Parathyroid adenoma (tissue), 2 donors: ENCODE measurements around the gene PPP2R5C.

Source experiments
- H2AFZ ChIP-seq: fragments of 300-600 bp; sonication (generic); one replicate; pipeline ENCODE4 v1.7.0; 2017; ENCODE audit warnings: antibody characterized with exemption, mild to moderate bottlenecking
- H3K27ac ChIP-seq: fragments of 300-600 bp; sonication (generic); one replicate; pipeline ENCODE4 v1.7.0; 2017
- H3K27me3 ChIP-seq: fragments of 300-600 bp; sonication (generic); one replicate; pipeline ENCODE4 v1.7.0; 2017; ENCODE audit warnings: low read length; ENCODE audit not compliant: control insufficient read depth, insufficient read depth
- H3K36me3 ChIP-seq: fragments of 300-600 bp; sonication (generic); one replicate; pipeline ENCODE4 v1.7.0; 2017; ENCODE audit warnings: low read length; ENCODE audit not compliant: control insufficient read depth, insufficient read depth
- H3K4me1 ChIP-seq: fragments of 300-600 bp; sonication (generic); one replicate; pipeline ENCODE4 v1.7.0; 2017; ENCODE audit warnings: control low read depth
- H3K4me2 ChIP-seq: fragments of 300-600 bp; sonication (generic); one replicate; pipeline ENCODE4 v1.7.0; 2017; ENCODE audit warnings: low read length
- H3K4me3 ChIP-seq: fragments of 300-600 bp; sonication (generic); one replicate; pipeline ENCODE4 v1.7.0; 2017; ENCODE audit warnings: low read depth, low read length
- H3K79me2 ChIP-seq: fragments of 300-600 bp; sonication (generic); one replicate; pipeline ENCODE4 v1.7.0; 2017; ENCODE audit warnings: control low read depth
- H3K9ac ChIP-seq: fragments of 300-600 bp; sonication (generic); one replicate; pipeline ENCODE4 v1.7.0; 2017; ENCODE audit warnings: mild to moderate bottlenecking
- H3K9me3 ChIP-seq: fragments of 300-600 bp; sonication (generic); one replicate; pipeline ENCODE4 v1.7.0; 2017; ENCODE audit warnings: low read length; ENCODE audit not compliant: control insufficient read depth
- CTCF ChIP-seq: fragments of 300-600 bp; sonication (generic); IDR thresholded peaks from one replicate; pipeline ENCODE4 v1.7.0; 2017; ENCODE audit warnings: antibody characterized with exemption, mild to moderate bottlenecking
- donor health status: primary hyperparathyroidism.

Gene PPP2R5C

GRCh38 chr14:101955695-101956161 lies 194.2 kb downstream of the PPP2R5C start:
- TF ChIP-seq CTCF: no peak

GRCh38 chr14:101956179-101956885 lies 194.8 kb downstream of the PPP2R5C start:
- no peak overlapping the region for H3K4me2 ChIP-seq
- H3K4me1 ChIP-seq: no peaks in the 10 kb centered on the region
- H3K27me3 ChIP-seq: no peaks in the 10 kb centered on the region
- TF ChIP-seq CTCF: no peak
- no peak overlapping the region for H2AFZ ChIP-seq
- no peak overlapping the region for H3K9ac ChIP-seq
- peaks cover 7% of the 10 kb centered on the region for H3K79me2 ChIP-seq
- no peak overlapping the region for H3K27ac ChIP-seq
- H3K4me3 ChIP-seq: no peak overlapping the region
- no peaks in the 10 kb centered on the region for H3K9me3 ChIP-seq
- H3K36me3 ChIP-seq: no peaks in the 10 kb centered on the region

More at GRCh38 chr14:101955695-101956161, 194.2 kb downstream of the PPP2R5C start:
- Histone ChIP-seq H3K27me3 (no peaks in the 10 kb centered on the region), H3K9me3 (no peaks in the 10 kb centered on the region), H3K36me3 (no peaks in the 10 kb centered on the region), H3K4me2 (no peak overlapping the region), H3K4me3 (no peak overlapping the region), H3K79me2 (peaks cover 7% of the 10 kb centered on the region), H3K9ac (no peak overlapping the region), H2AFZ (no peak overlapping the region), H3K27ac (no peak overlapping the region), H3K4me1 (no peaks in the 10 kb centered on the region)

- H3K36me3 ChIP-seq: no peaks in the 10 kb centered on the region
- no peak overlapping the region for H3K4me3 ChIP-seq
- H3K9ac ChIP-seq: no peak overlapping the region
- no peaks in the 10 kb centered on the region for H3K27me3 ChIP-seq
- H3K4me2 ChIP-seq: no peak overlapping the region
- no peak overlapping the region for H3K27ac ChIP-seq
- no peak for TF ChIP-seq CTCF
- H3K4me1 ChIP-seq: no peaks in the 10 kb centered on the region
- H3K9me3 ChIP-seq: no peaks in the 10 kb centered on the region
- no peak overlapping the region for H2AFZ ChIP-seq
- peaks cover 7% of the 10 kb centered on the region for H3K79me2 ChIP-seq
Observed at GRCh38 chr14:101957406-101958234, 196.1 kb downstream of the PPP2R5C start.

- no peak for TF ChIP-seq CTCF
- Histone ChIP-seq H3K9ac (no peak overlapping the region), H3K4me1 (no peaks in the 10 kb centered on the region), H2AFZ (no peak overlapping the region), H3K4me2 (no peak overlapping the region), H3K27ac (no peak overlapping the region), H3K36me3 (no peaks in the 10 kb centered on the region), H3K27me3 (no peaks in the 10 kb centered on the region), H3K4me3 (no peak overlapping the region), H3K9me3 (no peaks in the 10 kb centered on the region), H3K79me2 (peaks cover 7% of the 10 kb centered on the region)
Observed at GRCh38 chr14:101958418-101959180, 197.1 kb downstream of the PPP2R5C start.
